GM15510 (cell line): ENCODE results near the gene GNL2.
A peak's percentile ranks its signal among the peaks of the same experiment; 100 is the strongest.

Experiments used
- POLR2A ChIP-seq: IDR thresholded peaks from 3 replicates; pipeline ENCODE4 v1.6.1; 2011; ENCODE audit warnings: borderline replicate concordance; ENCODE audit not compliant: insufficient read length; ENCODE audit errors: extremely low read depth

Gene GNL2

GRCh38 chr1:37595440-37596181 lies at the start of gene GNL2:
Gene GNL2 (minus strand): TSS chr1:37595937. CDS start chr1:37595822, 115 bp downstream.
- peak; percentile 90 for TF ChIP-seq POLR2A

GRCh38 chr1:37641059-37641458 lies 45.3 kb upstream of the GNL2 start:
- no peak for TF ChIP-seq POLR2A

GRCh38 chr1:37636435-37636834 lies 40.7 kb upstream of the GNL2 start:
- TF ChIP-seq POLR2A = no peak

- TF ChIP-seq POLR2A = no peak
Observed at GRCh38 chr1:37634992-37635902, 39.5 kb upstream of the GNL2 start.

- TF ChIP-seq POLR2A = no peak
Observed at GRCh38 chr1:37634244-37634991, 38.7 kb upstream of the GNL2 start, which contains the start of gene RSPO1. Gene RSPO1 (minus strand): TSS chr1:37634892. CDS start chr1:37629661, 5,231 bp downstream.

- no peak for TF ChIP-seq POLR2A
Observed at GRCh38 chr1:37633938-37634243, 38.2 kb upstream of the GNL2 start.

- TF ChIP-seq POLR2A = no peak
Observed at GRCh38 chr1:37633040-37633937, 37.6 kb upstream of the GNL2 start.

- TF ChIP-seq POLR2A = no peak
Observed at GRCh38 chr1:37631036-37631435, 35.3 kb upstream of the GNL2 start.

- no peak for TF ChIP-seq POLR2A
Observed at GRCh38 chr1:37630426-37631028, 34.8 kb upstream of the GNL2 start.

GRCh38 chr1:37629726-37630425 lies 34.1 kb upstream of the GNL2 start:
- TF ChIP-seq POLR2A = no peak

- TF ChIP-seq POLR2A = no peak
Observed at GRCh38 chr1:37629008-37629407, 33.3 kb upstream of the GNL2 start.

- no peak for TF ChIP-seq POLR2A
Observed at GRCh38 chr1:37628026-37628556, 32.4 kb upstream of the GNL2 start.

GRCh38 chr1:37622131-37622530 lies 26.4 kb upstream of the GNL2 start:
- TF ChIP-seq POLR2A = no peak
